MM.1S (cell line): ENCODE results near the gene NUBP2.

Experiments used
- DNase-seq: peaks from one replicate; pipeline ENCODE4 v3.0.0-alpha.2; 2015
- H2AFZ ChIP-seq: fragments of 300-600 bp; sonication (generic); 2 replicates; pipeline ENCODE4 v1.6.0; 2016; ENCODE audit warnings: antibody characterized with exemption, low read length
- H3F3A ChIP-seq: fragments of 300-600 bp; sonication (generic); 2 replicates; pipeline ENCODE4 v1.6.1; 2016; ENCODE audit warnings: mild to moderate bottlenecking, antibody characterized with exemption, low read length, moderate library complexity, mixed read lengths; ENCODE audit not compliant: insufficient read depth
- H3K27ac ChIP-seq: fragments of 300-600 bp; sonication (generic); 2 replicates; pipeline ENCODE4 v1.5.1; 2016; ENCODE audit warnings: mild to moderate bottlenecking, low read length
- H3K27me3 ChIP-seq: fragments of 300-600 bp; sonication (generic); replicated peaks from 2 replicates; pipeline ENCODE4 v1.6.0; 2016; ENCODE audit warnings: low read length; ENCODE audit not compliant: insufficient read depth
- H3K36me3 ChIP-seq: fragments of 300-600 bp; sonication (generic); replicated peaks from 2 replicates; pipeline ENCODE4 v1.6.1; 2016; ENCODE audit warnings: mild to moderate bottlenecking, low read length, mixed read lengths; ENCODE audit not compliant: insufficient read depth
- H3K4me1 ChIP-seq: fragments of 300-600 bp; sonication (generic); 2 replicates; pipeline ENCODE4 v1.6.1; 2016; ENCODE audit warnings: low read length, mixed read lengths
- H3K4me2 ChIP-seq: fragments of 300-600 bp; sonication (generic); 2 replicates; pipeline ENCODE4 v1.6.0; 2016; ENCODE audit warnings: low read depth, low read length
- H3K4me3 ChIP-seq: fragments of 300-600 bp; sonication (generic); 2 replicates; pipeline ENCODE4 v1.5.1; 2016; ENCODE audit warnings: low read length, mixed read lengths
- H3K79me2 ChIP-seq: fragments of 300-600 bp; sonication (generic); 2 replicates; pipeline ENCODE4 v1.6.1; 2016; ENCODE audit warnings: mixed run types, low read length, mixed read lengths
- H3K9ac ChIP-seq: fragments of 300-600 bp; sonication (generic); 2 replicates; pipeline ENCODE4 v1.6.1; 2016; ENCODE audit warnings: low read length, mixed read lengths
- H3K9me2 ChIP-seq: fragments of 300-600 bp; sonication (generic); replicated peaks from 2 replicates; pipeline ENCODE4 v1.6.1; 2016; ENCODE audit warnings: mild to moderate bottlenecking, low read length, mixed read lengths; ENCODE audit not compliant: insufficient read depth
- H3K9me3 ChIP-seq: fragments of 300-600 bp; sonication (generic); replicated peaks from 2 replicates; pipeline ENCODE4 v1.6.1; 2016; ENCODE audit warnings: mild to moderate bottlenecking, low read length, mixed read lengths; ENCODE audit not compliant: insufficient read depth
- H4K20me1 ChIP-seq: fragments of 300-600 bp; sonication (generic); 2 replicates; pipeline ENCODE4 v1.6.1; 2016; ENCODE audit warnings: mild to moderate bottlenecking, low read length, moderate library complexity, mixed read lengths; ENCODE audit not compliant: insufficient read depth
- EZH2 ChIP-seq: fragments of 300-600 bp; sonication (generic); optimal IDR thresholded peaks from 2 replicates; pipeline ENCODE3; 2017; ENCODE audit warnings: low read depth, mild to moderate bottlenecking, antibody characterized with exemption, low read length, mixed read lengths
- EZH2phosphoT487 ChIP-seq: fragments of 300-600 bp; sonication (generic); IDR thresholded peaks from 2 replicates; pipeline ENCODE4 v1.6.1; 2018; ENCODE audit warnings: antibody characterized with exemption, low read length
- TF ChIP-seq, protein P1 (sequence below): fragments of 300-600 bp; sonication (generic); IDR thresholded peaks from 2 replicates; pipeline ENCODE4 v1.5.1; 2016; ENCODE audit warnings: antibody characterized with exemption, low read length, mixed read lengths

NUBP2 gene

DNA sequence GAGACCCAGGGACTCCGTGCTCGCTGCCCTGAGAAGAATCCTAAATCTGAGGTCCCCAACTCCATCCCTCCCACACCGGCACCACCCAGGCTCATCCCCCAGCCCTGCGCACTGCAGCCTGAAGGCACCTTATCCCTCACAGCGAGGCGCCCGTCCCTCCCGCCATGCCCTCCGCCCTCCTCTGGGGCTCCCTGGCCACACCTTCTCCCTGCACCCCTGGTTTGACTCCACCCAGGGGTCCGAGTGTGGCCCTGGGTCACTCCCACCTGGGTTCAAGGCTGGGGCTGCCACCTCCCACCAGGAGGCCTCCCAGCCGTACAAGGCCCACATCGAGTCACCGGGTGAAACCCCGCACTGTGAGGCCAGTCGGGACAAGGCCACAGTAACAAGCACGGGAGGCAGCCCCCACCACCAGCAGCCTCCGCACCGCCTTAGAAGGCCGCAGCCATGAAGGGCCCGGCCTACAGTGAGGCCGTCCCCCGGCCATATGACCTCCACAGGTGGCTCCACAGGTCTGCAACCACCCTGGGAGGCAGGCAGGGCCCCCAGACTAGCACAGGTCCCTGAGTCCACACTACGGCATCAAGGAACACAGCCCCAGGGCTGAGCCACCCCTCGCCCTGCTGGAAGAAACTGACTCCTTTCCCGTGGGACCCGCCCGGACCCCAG, 35.6 kb downstream of the NUBP2 start:
- DNase-seq = no peak
- no peak overlapping the region for H3K9ac ChIP-seq
- no peak overlapping the region for H3K4me3 ChIP-seq
- H3K4me1 ChIP-seq = no peaks in the 10 kb centered on the region
- H3K4me2 ChIP-seq = no peak overlapping the region
- no peaks in the 10 kb centered on the region for H3K27me3 ChIP-seq
- no peaks in the 10 kb centered on the region for H3K36me3 ChIP-seq
- TF ChIP-seq EZH2 = no peak
- TF ChIP-seq, protein P1, sequence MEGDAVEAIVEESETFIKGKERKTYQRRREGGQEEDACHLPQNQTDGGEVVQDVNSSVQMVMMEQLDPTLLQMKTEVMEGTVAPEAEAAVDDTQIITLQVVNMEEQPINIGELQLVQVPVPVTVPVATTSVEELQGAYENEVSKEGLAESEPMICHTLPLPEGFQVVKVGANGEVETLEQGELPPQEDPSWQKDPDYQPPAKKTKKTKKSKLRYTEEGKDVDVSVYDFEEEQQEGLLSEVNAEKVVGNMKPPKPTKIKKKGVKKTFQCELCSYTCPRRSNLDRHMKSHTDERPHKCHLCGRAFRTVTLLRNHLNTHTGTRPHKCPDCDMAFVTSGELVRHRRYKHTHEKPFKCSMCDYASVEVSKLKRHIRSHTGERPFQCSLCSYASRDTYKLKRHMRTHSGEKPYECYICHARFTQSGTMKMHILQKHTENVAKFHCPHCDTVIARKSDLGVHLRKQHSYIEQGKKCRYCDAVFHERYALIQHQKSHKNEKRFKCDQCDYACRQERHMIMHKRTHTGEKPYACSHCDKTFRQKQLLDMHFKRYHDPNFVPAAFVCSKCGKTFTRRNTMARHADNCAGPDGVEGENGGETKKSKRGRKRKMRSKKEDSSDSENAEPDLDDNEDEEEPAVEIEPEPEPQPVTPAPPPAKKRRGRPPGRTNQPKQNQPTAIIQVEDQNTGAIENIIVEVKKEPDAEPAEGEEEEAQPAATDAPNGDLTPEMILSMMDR = no peak
- no peak for TF ChIP-seq EZH2phosphoT487
- no peaks in the 10 kb centered on the region for H3K9me2 ChIP-seq
- peaks cover 15% of the 10 kb centered on the region for H3K79me2 ChIP-seq
- H3K9me3 ChIP-seq = no peaks in the 10 kb centered on the region
- no peak overlapping the region for H3K27ac ChIP-seq
- H2AFZ ChIP-seq = no peak overlapping the region
- H3F3A ChIP-seq = no peaks in the 10 kb centered on the region
- H4K20me1 ChIP-seq = no peaks in the 10 kb centered on the region

DNA sequence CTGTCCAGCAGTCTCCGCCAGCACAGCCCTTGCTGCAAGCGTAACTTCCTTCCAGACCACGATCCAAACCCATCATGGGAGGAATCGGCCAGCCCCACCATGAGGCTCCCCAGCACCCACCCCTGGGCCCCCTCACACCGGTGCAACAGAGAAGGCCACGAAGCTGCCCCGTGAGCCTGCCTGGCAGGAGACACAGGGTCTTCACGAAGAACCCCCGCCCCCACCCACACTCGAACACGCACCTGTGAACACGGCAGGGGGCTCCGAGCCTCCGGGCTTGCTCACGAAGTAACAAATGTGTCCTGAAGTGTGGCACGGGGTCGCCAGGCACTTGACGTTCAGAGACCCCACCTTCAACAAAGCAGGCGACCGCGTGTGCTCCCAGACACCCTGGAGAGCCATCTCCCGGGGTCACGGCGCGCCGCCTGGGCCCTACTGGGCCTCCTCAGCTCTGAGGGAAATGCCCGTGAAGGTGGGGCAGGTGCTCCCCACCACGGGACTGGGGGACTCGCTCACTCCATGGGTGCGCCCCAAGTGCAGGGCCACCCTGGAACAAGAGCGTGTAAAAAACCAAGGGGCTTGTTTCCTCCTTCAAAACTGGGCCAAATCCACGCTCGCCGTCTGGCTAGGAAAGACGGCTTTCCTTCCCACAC, 36.2 kb downstream of the NUBP2 start:
- Histone ChIP-seq H3K9me3 (no peaks in the 10 kb centered on the region), H3K4me2 (no peak overlapping the region), H3K9me2 (no peaks in the 10 kb centered on the region), H3K79me2 (peaks cover 16% of the 10 kb centered on the region), H3K4me1 (no peaks in the 10 kb centered on the region), H3K27me3 (no peaks in the 10 kb centered on the region), H3F3A (no peaks in the 10 kb centered on the region), H3K9ac (no peak overlapping the region), H3K4me3 (no peak overlapping the region), H3K36me3 (no peaks in the 10 kb centered on the region), H2AFZ (no peak overlapping the region), H4K20me1 (no peaks in the 10 kb centered on the region), H3K27ac (no peak overlapping the region)
- TF ChIP-seq EZH2phosphoT487 (no peak), EZH2 (no peak)
- TF ChIP-seq, protein P1 = no peak
- no peak for DNase-seq

DNA sequence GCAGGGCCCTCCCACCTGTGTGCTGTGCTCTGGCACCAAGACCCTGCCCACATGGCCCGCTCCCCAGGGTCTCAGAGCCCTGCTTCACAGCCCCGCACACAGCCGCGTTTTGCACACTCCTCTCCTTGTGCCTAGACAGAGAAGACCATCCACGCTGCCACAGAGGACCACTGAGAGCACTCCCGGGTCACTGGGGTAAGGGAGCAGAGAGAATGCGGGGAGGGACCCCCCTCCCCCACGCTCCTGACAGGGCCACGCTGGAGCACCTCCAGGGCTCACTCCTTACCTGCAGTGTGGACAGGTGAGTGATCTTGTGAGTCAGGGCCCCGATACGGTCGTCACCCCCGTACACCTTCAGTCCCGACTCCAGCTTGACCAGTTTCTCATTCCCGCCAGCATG, 36.9 kb downstream of the NUBP2 start:
- H3K27ac ChIP-seq = no peak overlapping the region
- no peaks in the 10 kb centered on the region for H3K9me3 ChIP-seq
- no peaks in the 10 kb centered on the region for H3K9me2 ChIP-seq
- H2AFZ ChIP-seq = no peak overlapping the region
- H3K27me3 ChIP-seq = no peaks in the 10 kb centered on the region
- no peak overlapping the region for H3K9ac ChIP-seq
- no peak for TF ChIP-seq EZH2
- TF ChIP-seq, protein P1 = no peak
- no peak for TF ChIP-seq EZH2phosphoT487
- H3K4me3 ChIP-seq = no peak overlapping the region
- H3K79me2 ChIP-seq = peaks cover 22% of the 10 kb centered on the region
- H3F3A ChIP-seq = no peaks in the 10 kb centered on the region
- H3K4me1 ChIP-seq = no peaks in the 10 kb centered on the region
- H4K20me1 ChIP-seq = no peaks in the 10 kb centered on the region
- H3K36me3 ChIP-seq = no peaks in the 10 kb centered on the region
- no peak overlapping the region for H3K4me2 ChIP-seq
- no peak for DNase-seq
